GM12891 (cell line): ENCODE measurements around the gene HS2ST1.

Experiments used
- PAX5 ChIP-seq: IDR thresholded peaks from 2 replicates; pipeline ENCODE4 v1.6.1; 2011; ENCODE audit warnings: low read length, moderate library complexity, mild to moderate bottlenecking; ENCODE audit not compliant: insufficient read depth, severe bottlenecking
- POLR2A ChIP-seq: IDR thresholded peaks from 2 replicates; pipeline ENCODE4 v1.6.1; 2011; ENCODE audit warnings: low read depth, low read length, control low read depth
- POLR2AphosphoS5 ChIP-seq: IDR thresholded peaks from 2 replicates; pipeline ENCODE4 v1.6.1; 2011; ENCODE audit warnings: low read depth, low read length, control low read depth
- POU2F2 ChIP-seq: IDR thresholded peaks from 2 replicates; pipeline ENCODE4 v1.6.1; 2011; ENCODE audit warnings: low read depth, mild to moderate bottlenecking, control low read depth, low read length, moderate library complexity
- TAF1 ChIP-seq: IDR thresholded peaks from 2 replicates; pipeline ENCODE4 v1.6.1; 2011; ENCODE audit warnings: low read depth, low read length, control low read depth

DNA sequence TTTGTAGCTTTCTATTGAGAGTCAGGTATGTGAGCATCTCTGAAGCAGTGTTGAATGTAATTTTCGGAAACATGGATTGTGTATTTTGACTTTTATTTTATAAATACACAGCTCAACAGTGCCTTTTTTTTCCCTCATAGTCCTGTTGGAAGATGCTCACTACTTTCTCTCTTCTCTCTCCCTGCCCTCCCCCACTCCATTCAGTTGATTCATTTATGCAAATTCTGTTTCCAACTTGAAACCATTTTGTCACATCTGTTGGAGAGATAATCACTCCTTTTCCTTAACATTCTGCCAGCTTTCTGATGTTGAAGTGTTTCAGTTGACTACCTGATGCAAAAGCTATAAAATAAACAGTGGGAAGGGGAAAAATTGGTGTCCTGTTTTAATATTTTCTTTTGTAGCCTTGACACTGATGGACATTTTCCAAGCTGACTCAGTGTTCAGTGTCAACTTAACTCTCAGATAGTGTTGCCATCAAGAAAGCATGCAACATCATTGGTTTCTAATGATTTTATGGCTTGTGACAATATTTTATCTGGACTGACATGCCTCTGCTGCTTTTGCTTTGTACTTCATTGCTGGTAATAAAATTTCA lies 194.5 kb downstream of the HS2ST1 start:
- TF ChIP-seq POLR2AphosphoS5 (no peak), POLR2A (no peak), TAF1 (no peak), POU2F2 (no peak), PAX5 (no peak)
